ENCODE results near the gene PRUNE1.
A peak's percentile ranks its signal among the peaks of the same experiment; 100 is the strongest.

Gene PRUNE1

GRCh38 chr1:150972417-150972940 is 35.8 kb upstream of the PRUNE1 start:
- no peak for TF ChIP-seq POLR2A (IDR thresholded peaks at IDR 0.05; ENCODE audit: low read depth, low read length)
- FAIRE-seq: no peak

DNA sequence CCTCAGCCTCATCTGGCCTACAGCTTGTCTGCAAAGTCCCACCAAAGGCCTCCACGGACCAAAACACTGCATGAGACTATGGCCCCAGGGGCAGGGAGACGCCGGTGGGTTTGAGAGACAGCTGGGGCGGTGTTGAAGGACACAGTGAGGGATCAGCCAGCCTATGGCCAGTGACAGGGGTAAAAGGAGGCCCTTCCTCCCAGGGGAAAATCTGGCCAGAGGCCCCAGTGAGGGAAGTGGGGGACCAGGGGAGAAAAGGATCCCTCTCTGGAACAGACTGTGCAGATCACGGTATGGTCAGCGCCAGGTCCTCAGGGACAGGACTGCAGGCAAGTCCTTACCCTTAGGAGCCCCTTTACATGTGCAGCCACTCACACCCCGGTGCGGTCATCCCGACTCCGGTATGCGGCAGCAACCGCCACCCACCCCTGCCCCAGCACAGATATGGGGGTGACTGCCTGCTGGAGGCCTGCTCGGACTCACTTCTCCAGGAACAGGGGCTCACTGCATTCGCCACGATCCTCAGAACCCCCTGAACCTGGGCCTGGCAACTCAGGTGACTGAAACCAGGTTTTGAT is 34.9 kb upstream of the PRUNE1 start:
- TF ChIP-seq POLR2A (IDR thresholded peaks at IDR 0.05; ENCODE audit: low read depth, low read length): no peak
- FAIRE-seq (no peak), DNase-seq (ENCODE audit: insufficient read length, low spot score) (no peak)

More at GRCh38 chr1:150972417-150972940, 35.8 kb upstream of the PRUNE1 start:
- DNase-seq (ENCODE audit: insufficient read length, low spot score): no peak

GRCh38 chr1:150973836-150974579 is 34.2 kb upstream of the PRUNE1 start:
- FAIRE-seq: no peak
- DNase-seq (ENCODE audit: insufficient read length, low spot score): no peak
- peak; percentile 43 for TF ChIP-seq POLR2A (IDR thresholded peaks at IDR 0.05; ENCODE audit: low read depth, low read length)

DNA sequence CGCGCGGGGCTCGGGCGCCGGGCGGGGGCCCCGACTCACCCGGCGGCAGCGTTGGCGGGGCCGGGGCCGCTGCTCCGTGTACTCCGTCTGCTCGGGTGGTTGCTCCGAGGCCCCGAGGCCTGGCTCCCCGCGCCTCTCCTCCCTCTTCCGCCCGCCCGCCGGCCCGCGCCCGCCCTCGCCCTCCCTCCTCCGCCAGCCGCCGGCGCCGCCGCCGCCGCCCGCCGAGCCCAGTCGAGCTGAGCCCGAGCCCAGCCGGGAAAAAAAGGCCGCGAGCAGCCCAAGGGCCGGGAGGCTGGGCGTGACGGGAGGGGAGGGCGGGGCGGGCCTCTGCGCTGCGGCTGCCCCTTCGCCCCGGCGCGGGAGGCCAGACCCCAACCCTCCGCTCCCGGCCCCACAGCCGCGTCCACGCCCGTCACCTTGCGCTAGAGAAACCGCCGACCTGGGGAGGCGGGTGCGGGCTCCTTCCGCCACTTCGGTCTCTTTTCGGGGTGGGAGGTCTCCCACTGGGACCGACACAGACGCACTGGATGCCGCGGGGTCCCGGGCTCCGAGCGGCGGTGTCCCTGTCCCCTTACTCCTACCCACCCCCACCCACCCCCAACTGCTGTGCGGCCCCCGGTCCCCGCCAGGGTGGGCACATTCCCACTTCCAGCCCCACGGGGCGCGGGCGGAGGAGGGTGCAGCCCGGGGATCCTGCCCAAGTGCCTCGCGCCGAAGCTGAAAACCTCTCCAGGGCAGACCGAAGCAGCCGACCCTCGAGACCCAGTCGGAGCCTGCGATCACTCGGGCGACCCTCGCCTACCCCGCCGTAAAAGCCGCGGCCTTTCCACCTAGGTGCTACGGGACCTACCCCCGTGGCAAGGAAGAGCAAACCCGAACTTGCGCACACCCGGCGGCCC is 33.4 kb upstream of the PRUNE1 start, which contains the start of gene CERS2:
Gene CERS2 (minus strand): TSS at position 256 of the 899 bp plus-strand sequence. CDS start 5,745 bp downstream, outside the sequence.
- DNase-seq (ENCODE audit: insufficient read length, low spot score): peak; percentile 90

GRCh38 chr1:150976401-150976821 is 31.8 kb upstream of the PRUNE1 start:
- FAIRE-seq (no peak), DNase-seq (ENCODE audit: insufficient read length, low spot score) (no peak)
- no peak for TF ChIP-seq POLR2A (IDR thresholded peaks at IDR 0.05; ENCODE audit: low read depth, low read length)

More for the DNA sequence above, 33.4 kb upstream of the PRUNE1 start, which contains the start of gene CERS2:
- no peak for FAIRE-seq
- TF ChIP-seq POLR2A (IDR thresholded peaks at IDR 0.05; ENCODE audit: low read depth, low read length): peak; percentile 75

DNA sequence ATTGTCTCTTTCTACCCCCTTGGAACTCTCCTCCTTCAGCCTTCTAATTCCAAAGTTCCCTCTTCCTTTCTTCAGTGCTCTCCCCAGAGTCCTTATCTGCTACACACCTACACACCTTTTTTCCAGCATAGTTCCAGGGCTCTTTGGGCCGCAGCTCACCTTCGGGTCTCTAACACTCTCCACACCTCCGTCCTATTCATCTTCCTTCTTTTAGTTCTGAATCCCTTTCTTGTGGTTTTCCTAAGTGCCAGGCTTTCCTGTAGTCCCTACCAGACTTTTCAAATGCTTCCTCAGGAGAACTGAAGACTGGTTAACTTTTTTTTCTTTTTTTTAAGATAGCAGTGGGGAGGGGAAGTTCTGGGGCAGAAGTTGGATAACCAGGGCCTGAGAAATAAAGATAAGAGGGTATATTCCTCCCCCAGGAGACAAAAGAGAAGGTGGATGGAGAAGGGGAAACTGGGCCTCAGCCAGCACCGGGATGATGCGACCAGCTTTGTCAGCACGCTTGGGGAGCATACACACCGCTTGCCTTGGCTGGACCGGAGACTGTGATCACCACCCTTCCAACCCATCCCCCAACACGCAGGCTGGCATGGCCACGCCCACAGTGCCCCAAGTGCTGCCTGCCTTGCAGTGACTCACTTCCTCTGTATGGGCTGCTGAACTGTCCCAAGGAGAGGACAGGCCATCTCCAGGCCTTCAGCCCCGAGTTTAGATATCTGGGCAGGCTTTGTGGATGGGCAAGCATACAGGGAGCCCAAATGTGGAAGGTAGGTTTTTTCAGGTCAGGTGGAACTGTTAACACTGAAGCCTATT is 31.2 kb upstream of the PRUNE1 start:
- peak; percentile 92 for TF ChIP-seq POLR2A (IDR thresholded peaks at IDR 0.05; ENCODE audit: low read depth, low read length)
- DNase-seq (ENCODE audit: insufficient read length, low spot score) (peak; percentile 100), FAIRE-seq (no peak)

DNA sequence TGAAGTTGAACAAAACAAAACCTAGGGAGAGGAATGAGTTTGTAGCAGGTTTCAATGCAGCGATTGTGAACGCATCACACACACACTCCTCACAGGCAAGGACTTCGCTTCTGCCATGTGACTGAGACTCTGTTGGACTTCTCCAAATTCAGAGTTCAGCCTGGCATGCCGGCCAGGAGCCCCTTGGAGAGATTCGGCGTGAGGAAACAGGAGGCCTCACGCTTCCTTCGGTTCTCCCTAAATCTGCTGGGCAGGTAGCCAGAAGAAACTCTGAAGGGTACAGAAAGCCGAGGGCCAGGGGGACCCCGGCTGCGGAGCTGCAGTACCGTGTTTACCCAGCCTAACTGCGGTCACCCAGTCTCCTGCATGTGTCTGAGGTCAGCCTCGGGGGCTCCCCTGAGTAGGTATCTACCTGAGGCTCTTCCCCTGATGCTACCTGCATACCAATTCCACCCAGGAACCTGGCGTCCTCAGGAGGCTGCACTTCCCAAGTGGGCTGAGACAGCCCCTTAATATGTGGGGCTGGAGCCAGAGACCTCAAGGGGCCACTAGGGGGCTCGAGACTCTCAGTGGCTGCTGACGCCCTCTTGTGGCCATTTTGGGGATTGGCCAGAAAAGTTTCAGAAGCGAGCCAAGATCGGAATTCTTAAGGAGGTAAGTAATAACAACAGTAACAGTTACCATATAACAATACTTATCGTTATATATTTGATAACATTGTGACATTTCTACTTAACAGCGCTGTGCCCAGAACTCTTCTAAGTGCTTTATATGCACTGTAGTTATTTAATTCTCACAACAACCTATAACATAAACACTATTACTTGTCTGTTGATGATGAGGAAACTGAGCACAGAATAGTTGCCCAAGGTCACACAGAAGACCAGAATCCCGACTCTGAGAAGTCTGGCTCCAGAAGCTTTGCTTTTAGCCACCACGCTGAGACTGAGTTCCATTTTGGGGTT is 28.9 kb upstream of the PRUNE1 start:
- FAIRE-seq: no peak
- peak; percentile 94 for DNase-seq (ENCODE audit: insufficient read length, low spot score)
- TF ChIP-seq POLR2A (IDR thresholded peaks at IDR 0.05; ENCODE audit: low read depth, low read length): no peak

DNA sequence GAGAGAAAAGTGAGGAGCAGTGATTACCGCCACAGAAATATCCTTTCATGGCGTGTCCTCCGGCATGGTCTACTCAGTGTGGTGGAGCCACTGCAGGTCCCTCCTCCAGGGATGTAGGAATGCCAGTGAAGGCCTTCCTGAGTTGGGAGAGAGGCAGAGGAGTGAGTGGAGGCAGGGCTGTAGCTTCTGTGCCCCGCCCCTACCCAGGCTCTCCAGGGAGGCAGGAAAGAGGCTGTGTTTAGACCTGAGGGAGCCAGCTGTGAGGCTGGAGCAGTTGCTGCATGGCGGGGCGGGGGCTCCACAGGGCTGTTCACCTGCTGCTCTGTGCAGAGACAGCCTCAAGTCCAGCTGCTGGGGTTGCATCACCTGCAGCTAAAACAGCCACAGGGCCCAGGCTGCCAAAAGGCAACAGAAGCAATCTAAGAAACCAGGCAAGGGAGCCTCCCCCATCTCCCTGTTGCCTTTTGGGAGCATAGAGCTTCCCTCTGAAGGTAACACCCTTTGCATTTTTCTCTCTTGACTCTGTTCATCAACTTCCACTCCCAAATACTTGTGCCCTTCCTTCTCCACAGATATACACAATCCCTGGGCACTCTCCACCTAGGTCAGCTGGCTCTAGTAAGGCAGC is 27.0 kb upstream of the PRUNE1 start:
- 0 out of 2 replicates have a peak, but pooled peaks have one; percentile 13 for TF ChIP-seq POLR2A (IDR thresholded peaks at IDR 0.05; ENCODE audit: low read depth, low read length)
- DNase-seq (ENCODE audit: insufficient read length, low spot score) (peak; percentile 90), FAIRE-seq (no peak)

DNA sequence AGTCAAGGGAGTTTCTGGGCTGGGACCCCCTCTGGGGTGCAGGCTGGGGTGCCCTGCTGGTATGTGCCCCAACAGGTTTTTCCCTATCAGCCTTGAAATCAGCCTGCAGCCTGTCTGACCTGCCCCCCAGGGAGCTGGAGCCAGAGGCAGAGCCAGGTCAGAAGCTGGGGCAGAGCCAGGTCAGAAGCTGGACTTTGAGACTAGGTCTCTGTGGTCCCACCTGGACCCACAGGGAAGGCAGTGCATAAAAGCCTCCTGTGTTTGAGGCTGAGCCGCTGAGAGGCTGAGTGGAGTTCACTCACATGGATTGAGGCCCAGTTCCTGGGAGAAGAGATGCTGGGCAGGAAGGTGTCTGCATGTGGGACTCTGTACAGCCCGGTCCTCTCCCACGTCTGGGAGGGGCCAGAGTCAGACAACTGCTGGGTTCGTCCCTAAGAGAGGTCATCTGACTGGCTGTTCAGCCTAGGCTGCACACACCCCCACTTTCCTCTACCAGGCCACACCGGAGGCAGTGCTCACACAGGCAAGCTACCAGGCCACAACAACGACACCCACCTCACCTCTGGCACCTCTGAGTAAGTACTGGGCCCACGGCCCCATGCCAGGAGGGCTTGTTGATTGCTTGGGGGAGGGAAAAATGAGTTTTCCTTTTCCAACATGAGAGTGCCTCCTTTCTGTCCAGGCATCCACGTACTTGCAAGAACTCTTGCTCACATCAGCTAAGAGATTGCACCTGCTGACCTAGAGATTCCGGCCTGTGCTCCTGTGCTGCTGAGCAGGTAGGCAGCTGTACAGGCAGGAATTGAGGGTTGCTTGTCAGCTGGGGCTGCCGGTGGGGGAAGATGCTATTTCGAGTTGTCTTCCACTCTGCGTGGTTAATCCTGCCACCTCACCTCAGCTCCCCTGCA is 26.2 kb upstream of the PRUNE1 start, which contains the start of gene ANXA9:
Gene ANXA9 (plus strand): TSS at position 488 of the 908 bp plus-strand sequence. CDS start 814 bp downstream, outside the sequence.
- DNase-seq (ENCODE audit: insufficient read length, low spot score): peak; percentile 91
- TF ChIP-seq POLR2A (IDR thresholded peaks at IDR 0.05; ENCODE audit: low read depth, low read length): no peak
- FAIRE-seq: no peak

GRCh38 chr1:150985179-150985825 is 22.9 kb upstream of the PRUNE1 start:
- DNase-seq (ENCODE audit: insufficient read length, low spot score) (no peak), FAIRE-seq (no peak)
- TF ChIP-seq POLR2A (IDR thresholded peaks at IDR 0.05; ENCODE audit: low read depth, low read length): no peak
